ENCODE results near the gene AIF1L.

AIF1L gene

DNA sequence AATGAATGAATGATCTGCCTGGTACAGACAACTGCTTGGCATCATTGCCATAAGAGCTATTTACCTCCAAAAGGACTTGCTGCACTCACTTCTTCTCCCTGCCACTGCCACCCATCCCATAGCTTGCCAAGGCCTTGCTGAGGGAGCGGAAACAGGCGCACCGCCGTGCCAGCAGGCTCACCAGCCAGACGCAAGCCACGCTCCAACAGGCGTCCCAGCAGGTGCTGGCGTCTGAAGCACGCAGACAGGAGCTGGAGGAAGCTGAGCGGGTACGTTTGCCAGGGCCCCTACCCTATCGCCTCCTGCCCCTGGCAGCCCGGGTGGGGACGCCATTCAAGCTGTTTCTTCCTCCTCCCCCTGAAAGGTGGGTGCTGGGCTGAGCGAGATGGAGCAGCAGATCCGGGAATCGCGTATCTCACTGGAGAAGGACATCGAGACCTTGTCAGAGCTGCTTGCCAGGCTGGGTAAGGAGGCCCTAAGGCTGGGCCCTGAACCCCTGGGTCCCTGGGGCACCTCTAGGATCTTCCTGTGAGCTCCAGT lies 8.9 kb upstream of the AIF1L start:
- no peak for DNase-seq (ENCODE audit: low read depth)
- H3K4me3 ChIP-seq (ENCODE audit: low read length) = no peak overlapping the region
- TF ChIP-seq, protein P1, sequence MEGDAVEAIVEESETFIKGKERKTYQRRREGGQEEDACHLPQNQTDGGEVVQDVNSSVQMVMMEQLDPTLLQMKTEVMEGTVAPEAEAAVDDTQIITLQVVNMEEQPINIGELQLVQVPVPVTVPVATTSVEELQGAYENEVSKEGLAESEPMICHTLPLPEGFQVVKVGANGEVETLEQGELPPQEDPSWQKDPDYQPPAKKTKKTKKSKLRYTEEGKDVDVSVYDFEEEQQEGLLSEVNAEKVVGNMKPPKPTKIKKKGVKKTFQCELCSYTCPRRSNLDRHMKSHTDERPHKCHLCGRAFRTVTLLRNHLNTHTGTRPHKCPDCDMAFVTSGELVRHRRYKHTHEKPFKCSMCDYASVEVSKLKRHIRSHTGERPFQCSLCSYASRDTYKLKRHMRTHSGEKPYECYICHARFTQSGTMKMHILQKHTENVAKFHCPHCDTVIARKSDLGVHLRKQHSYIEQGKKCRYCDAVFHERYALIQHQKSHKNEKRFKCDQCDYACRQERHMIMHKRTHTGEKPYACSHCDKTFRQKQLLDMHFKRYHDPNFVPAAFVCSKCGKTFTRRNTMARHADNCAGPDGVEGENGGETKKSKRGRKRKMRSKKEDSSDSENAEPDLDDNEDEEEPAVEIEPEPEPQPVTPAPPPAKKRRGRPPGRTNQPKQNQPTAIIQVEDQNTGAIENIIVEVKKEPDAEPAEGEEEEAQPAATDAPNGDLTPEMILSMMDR (IDR thresholded peaks at IDR 0.05; ENCODE audit: insufficient read depth, low read depth, low read length, missing control alignments) = no peak

DNA sequence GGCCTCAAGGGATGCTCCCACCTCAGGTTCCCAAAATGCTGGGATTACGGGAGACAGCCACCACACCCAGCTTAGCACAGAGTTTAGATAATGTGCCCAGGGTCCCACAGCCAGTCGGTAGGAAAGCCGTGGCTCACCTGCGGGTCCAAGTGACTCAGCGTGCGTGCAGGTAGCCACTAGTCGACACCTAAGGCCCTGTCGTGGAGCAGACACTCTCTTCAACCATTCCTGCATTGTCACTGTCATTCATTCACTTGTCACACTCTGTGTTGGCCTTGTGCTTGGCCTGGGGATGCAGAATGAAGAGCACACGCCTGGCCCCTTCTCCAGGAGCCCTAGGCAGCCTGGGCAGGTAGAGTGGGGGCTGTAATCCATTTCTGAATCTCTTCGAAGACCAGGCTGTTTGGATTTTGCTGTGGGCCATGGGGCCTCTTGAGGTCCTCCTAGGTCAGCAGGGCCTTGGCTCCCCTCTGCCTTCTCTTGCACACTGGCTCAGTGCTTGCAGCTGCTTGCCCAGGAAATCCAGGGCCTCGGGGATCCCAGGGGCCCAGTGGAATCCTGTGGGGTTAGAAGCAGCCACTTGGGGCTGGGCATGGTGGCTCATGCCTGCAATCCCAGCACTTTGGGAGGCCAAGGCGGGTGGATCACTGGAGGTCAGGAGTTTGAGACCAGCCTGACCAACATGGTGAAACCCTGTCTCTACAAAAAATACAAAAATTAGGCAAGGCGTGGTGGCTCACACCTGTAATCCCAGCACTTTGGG lies 6.1 kb upstream of the AIF1L start:
- TF ChIP-seq, protein P1 (IDR thresholded peaks at IDR 0.05; ENCODE audit: insufficient read depth, low read depth, low read length, missing control alignments) = no peak
- no peak for DNase-seq (ENCODE audit: low read depth)
- H3K4me3 ChIP-seq (ENCODE audit: low read length) = no peak overlapping the region

DNA sequence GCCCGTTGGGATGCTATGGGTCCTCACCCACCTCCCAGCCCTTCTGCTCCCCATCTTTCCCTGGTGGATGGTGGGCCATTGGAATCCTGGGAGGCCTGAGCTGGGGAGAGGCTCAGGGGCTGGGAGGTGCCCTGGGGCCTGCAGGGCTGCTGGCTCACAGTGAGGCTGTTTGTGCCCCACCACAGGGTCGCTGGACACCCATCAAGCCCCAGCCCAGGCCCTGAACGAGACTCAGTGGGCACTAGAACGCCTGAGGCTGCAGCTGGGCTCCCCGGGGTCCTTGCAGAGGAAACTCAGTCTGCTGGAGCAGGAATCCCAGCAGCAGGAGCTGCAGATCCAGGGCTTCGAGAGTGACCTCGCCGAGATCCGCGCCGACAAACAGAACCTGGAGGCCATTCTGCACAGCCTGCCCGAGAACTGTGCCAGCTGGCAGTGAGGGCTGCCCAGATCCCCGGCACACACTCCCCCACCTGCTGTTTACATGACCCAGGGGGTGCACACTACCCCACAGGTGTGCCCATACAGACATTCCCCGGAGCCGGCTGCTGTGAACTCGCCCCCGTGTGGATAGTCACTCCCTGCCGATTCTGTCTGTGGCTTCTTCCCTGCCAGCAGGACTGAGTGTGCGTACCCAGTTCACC lies 4.9 kb upstream of the AIF1L start:
- TF ChIP-seq, protein P1 (IDR thresholded peaks at IDR 0.05; ENCODE audit: insufficient read depth, low read depth, low read length, missing control alignments) = no peak
- no peak overlapping the region for H3K4me3 ChIP-seq (ENCODE audit: low read length)
- DNase-seq (ENCODE audit: low read depth) = no peak

DNA sequence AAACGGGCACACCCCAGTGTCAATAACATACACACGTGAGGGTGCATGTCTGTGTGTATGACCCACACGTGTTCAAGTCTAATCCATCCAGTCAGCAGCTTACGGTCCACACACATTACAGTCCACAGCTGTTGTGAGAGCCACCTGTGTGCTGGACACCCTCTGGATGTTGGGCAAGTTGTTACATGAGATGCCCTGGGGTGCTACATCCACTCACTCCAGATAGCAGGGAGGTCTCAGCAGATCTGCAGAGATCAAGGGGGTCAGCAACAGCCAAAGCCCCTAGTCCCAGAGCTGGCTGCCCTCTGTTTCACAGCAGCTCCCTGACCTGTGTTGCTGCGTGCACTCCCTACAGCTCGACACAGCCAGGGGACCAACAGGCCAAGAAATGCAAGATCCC lies 4.3 kb upstream of the AIF1L start:
- DNase-seq (ENCODE audit: low read depth) = no peak
- TF ChIP-seq, protein P1 (IDR thresholded peaks at IDR 0.05; ENCODE audit: insufficient read depth, low read depth, low read length, missing control alignments) = no peak
- H3K4me3 ChIP-seq (ENCODE audit: low read length) = no peak overlapping the region

DNA sequence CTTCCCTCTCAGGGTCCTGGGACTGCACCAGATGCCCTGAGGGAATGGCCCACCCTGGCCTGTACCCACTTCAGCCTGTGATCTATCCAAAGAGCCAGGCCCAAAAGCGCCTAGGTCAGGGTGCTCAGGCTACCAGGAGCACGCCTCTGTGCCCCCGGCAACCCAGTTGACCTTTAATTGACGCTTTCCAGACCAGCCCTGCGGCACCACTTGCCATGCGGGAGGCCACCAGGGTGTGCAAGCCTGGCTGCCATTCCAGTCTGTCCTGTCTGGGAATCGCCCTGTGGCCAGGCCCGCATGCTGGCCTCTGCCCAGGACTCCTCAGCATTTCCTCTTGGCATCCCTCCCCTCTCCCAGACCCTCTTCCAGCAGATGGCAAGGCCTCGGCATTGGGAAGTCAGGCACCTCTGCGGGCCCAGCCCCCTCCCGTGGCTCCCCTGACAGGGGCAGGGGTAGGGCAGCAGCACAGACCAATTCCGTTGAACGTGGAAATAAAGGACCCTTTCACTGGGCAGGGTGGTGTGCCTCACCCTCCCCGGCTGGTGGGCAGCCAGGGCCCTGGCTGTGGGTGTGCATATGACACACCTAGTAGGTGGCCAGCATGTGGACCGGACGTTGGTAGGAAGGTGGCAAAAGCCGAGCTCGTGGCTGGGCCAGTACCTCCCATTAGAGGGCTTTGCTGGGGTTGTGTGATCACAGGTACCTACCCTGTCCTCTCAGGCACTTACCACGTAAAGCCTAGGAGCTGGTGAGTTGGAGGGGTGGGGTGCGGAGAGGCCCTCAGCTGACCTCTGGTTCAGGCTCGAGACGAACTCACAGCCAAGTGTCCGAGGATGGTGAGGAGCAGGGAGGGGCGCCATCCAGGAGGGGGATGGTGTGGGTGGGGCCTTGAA lies 3.5 kb upstream of the AIF1L start:
- no peak overlapping the region for H3K4me3 ChIP-seq (ENCODE audit: low read length)
- TF ChIP-seq, protein P1 (IDR thresholded peaks at IDR 0.05; ENCODE audit: insufficient read depth, low read depth, low read length, missing control alignments) = no peak
- DNase-seq (ENCODE audit: low read depth) = no peak

DNA sequence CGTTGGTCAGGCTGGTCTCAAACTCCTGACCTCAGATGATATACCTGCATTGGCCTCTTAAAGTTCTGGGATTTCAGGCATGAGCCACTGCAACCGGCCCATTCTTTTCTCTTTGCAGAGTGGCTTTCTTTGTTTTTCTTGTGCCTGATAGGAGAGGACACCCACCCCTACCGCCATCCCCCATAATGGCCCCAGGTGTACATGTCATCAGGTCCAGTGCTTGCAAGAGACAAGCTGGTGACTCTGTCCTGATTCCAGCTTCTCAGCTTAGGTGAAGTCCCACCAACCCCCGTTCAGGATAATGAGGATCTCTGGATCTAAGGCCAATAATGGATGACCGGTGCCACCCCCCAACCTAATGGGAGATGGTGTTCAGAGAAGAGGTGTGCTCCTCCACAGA lies 2.3 kb upstream of the AIF1L start:
- TF ChIP-seq, protein P1 (IDR thresholded peaks at IDR 0.05; ENCODE audit: insufficient read depth, low read depth, low read length, missing control alignments) = no peak
- no peak overlapping the region for H3K4me3 ChIP-seq (ENCODE audit: low read length)
- DNase-seq (ENCODE audit: low read depth) = no peak

Measured in epithelial cell of esophagus (primary cell).